ENCODE data around the gene CDH19. TPM values are rescaled to one million over a fixed set of nuclear protein-coding genes. Genes with fewer than 3 reads are reported as not detected.

CDH19 gene
- polyA plus RNA-seq, 1 donor (not counting 4 experiments of a cell fraction or from before 2014, with no cell fraction given), result not detected

DNA sequence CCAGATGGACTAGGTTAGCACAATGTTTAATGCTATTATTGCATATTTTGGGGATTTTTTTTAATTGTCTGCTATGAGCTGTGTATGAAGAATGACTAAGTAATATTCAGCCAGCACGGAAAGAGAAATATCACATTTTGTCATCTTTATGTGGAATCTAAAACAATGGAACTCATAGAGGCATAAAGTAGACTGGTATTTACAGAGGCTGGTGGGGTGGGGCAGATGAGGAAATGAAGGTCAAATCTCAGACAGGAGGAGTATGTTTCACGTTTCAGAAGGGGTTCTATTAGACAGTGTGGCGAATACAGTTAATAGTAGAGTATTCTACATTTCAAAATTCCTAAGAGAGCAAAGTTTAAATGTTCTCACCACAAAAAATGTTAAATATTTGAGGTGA lies 4.7 kb downstream of the CDH19 start:
- H3K9ac ChIP-seq (ENCODE audit: control insufficient read depth, extremely low read depth, insufficient read depth, low read length), result no peak overlapping the region
- no peaks in the 10 kb centered on the region for H3K9me3 ChIP-seq (ENCODE audit: control insufficient read depth, low read depth, low read length)
- H3K27ac ChIP-seq (ENCODE audit: control insufficient read depth, insufficient read depth, low read length), result no peak overlapping the region
- no peaks in the 10 kb centered on the region for H3K79me2 ChIP-seq (ENCODE audit: control insufficient read depth, insufficient read depth, low read length)
- H3K4me1 ChIP-seq (ENCODE audit: control insufficient read depth, extremely low read depth, insufficient read depth, low read length), result no peaks in the 10 kb centered on the region
- H2AFZ ChIP-seq (ENCODE audit: control insufficient read depth, low read length), result no peak overlapping the region
- TF ChIP-seq, protein P1, sequence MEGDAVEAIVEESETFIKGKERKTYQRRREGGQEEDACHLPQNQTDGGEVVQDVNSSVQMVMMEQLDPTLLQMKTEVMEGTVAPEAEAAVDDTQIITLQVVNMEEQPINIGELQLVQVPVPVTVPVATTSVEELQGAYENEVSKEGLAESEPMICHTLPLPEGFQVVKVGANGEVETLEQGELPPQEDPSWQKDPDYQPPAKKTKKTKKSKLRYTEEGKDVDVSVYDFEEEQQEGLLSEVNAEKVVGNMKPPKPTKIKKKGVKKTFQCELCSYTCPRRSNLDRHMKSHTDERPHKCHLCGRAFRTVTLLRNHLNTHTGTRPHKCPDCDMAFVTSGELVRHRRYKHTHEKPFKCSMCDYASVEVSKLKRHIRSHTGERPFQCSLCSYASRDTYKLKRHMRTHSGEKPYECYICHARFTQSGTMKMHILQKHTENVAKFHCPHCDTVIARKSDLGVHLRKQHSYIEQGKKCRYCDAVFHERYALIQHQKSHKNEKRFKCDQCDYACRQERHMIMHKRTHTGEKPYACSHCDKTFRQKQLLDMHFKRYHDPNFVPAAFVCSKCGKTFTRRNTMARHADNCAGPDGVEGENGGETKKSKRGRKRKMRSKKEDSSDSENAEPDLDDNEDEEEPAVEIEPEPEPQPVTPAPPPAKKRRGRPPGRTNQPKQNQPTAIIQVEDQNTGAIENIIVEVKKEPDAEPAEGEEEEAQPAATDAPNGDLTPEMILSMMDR (optimal IDR thresholded peaks at IDR 0.05 in 1 of 3, IDR thresholded peaks at IDR 0.05 in 1 of 3, conservative IDR thresholded peaks at IDR 0.05 in 1 of 3; ENCODE audit: extremely low read depth in 1 of 3, insufficient read depth in 2 of 3, low read length in 3 of 3), result no peak
- no peak for TF ChIP-seq EZH2 (IDR thresholded peaks at IDR 0.05; ENCODE audit: low read length)
- FAIRE-seq, result no peak
- no peaks in the 10 kb centered on the region for H3K9me1 ChIP-seq (ENCODE audit: control insufficient read depth, extremely low read depth, insufficient read depth, low read length)
- no peak for DNase-seq (ENCODE audit: low read depth, low spot score)
- H3K4me3 ChIP-seq (ENCODE audit: control insufficient read depth in 2 of 3, extremely low read depth in 1 of 3, insufficient read depth in 2 of 3, low read depth in 1 of 3, low read length in 3 of 3), result no peak overlapping the region
- dilution Hi-C loops (cut with MboI; ENCODE audit: extremely low pct_ligation_motif_present, low sequenced_read_pairs), result no loop called here
- H3K27me3 ChIP-seq (ENCODE audit: control insufficient read depth, extremely low read depth, insufficient read depth, low read length), result no peaks in the 10 kb centered on the region
- no peak overlapping the region for H3K4me2 ChIP-seq (ENCODE audit: control insufficient read depth, extremely low read depth, insufficient read depth, low read depth, low read length)
- H3K36me3 ChIP-seq (ENCODE audit: control insufficient read depth in 2 of 2, extremely low read depth in 1 of 2, insufficient read depth in 2 of 2, low read length in 2 of 2), result no peaks in the 10 kb centered on the region
- H4K20me1 ChIP-seq (ENCODE audit: control insufficient read depth, extremely low read depth, insufficient read depth, low read length), result no peaks in the 10 kb centered on the region

DNA sequence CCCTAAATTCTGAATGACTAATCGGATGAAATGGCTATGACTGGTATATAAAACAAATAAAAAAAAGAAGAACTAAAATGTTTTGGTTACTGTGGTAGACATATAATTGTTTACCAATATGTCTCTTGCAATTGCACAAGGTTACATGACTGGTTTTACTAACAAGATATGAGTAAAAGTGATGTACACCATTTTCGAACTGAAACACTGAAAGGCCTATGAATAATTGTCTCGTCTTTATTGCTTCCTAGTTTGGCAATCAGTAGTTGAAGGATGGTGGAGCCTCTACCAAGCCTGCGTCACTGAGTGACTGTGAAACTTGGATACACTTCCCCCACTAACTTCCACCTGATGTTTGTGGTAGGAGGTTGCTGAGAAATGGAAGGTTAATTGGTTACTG lies 16.5 kb downstream of the CDH19 start:
- Histone ChIP-seq H3K9me1 (ENCODE audit: control insufficient read depth, extremely low read depth, insufficient read depth, low read length) (no peaks in the 10 kb centered on the region), H3K4me1 (ENCODE audit: control insufficient read depth, extremely low read depth, insufficient read depth, low read length) (no peaks in the 10 kb centered on the region), H3K27ac (ENCODE audit: control insufficient read depth, insufficient read depth, low read length) (no peak overlapping the region), H3K4me2 (ENCODE audit: control insufficient read depth, extremely low read depth, insufficient read depth, low read depth, low read length) (no peak overlapping the region), H3K36me3 (ENCODE audit: control insufficient read depth in 2 of 2, extremely low read depth in 1 of 2, insufficient read depth in 2 of 2, low read length in 2 of 2) (no peaks in the 10 kb centered on the region), H3K9me3 (ENCODE audit: control insufficient read depth, low read depth, low read length) (no peaks in the 10 kb centered on the region), H3K4me3 (ENCODE audit: control insufficient read depth in 2 of 3, extremely low read depth in 1 of 3, insufficient read depth in 2 of 3, low read depth in 1 of 3, low read length in 3 of 3) (no peak overlapping the region), H2AFZ (ENCODE audit: control insufficient read depth, low read length) (no peak overlapping the region), H3K27me3 (ENCODE audit: control insufficient read depth, extremely low read depth, insufficient read depth, low read length) (no peaks in the 10 kb centered on the region), H3K79me2 (ENCODE audit: control insufficient read depth, insufficient read depth, low read length) (no peaks in the 10 kb centered on the region), H4K20me1 (ENCODE audit: control insufficient read depth, extremely low read depth, insufficient read depth, low read length) (no peaks in the 10 kb centered on the region), H3K9ac (ENCODE audit: control insufficient read depth, extremely low read depth, insufficient read depth, low read length) (no peak overlapping the region)
- TF ChIP-seq EZH2 (IDR thresholded peaks at IDR 0.05; ENCODE audit: low read length), result no peak
- TF ChIP-seq, protein P1 (optimal IDR thresholded peaks at IDR 0.05 in 1 of 3, IDR thresholded peaks at IDR 0.05 in 1 of 3, conservative IDR thresholded peaks at IDR 0.05 in 1 of 3; ENCODE audit: extremely low read depth in 1 of 3, insufficient read depth in 2 of 3, low read length in 3 of 3), result no peak
- dilution Hi-C loops (cut with MboI; ENCODE audit: extremely low pct_ligation_motif_present, low sequenced_read_pairs), result no loop called here
- no peak for DNase-seq (ENCODE audit: low read depth, low spot score)
- no peak for FAIRE-seq

Measured in keratinocyte (primary cell).